Measurements from ENCODE around the gene KDM3B.

- TF ChIP-seq EHMT2 (IDR thresholded peaks at IDR 0.05; ENCODE audit: low read depth) (no peak), CHD2 (IDR thresholded peaks at IDR 0.05; ENCODE audit: low read length, partially characterized antibody) (no peak), POLR2A (IDR thresholded peaks at IDR 0.05; ENCODE audit: low read length) (no peak), CTCF (IDR thresholded peaks at IDR 0.05) (no peak), REST (IDR thresholded peaks at IDR 0.05) (no peak)
Observed at GRCh38 chr5:138418444-138418843, 66.0 kb downstream of the KDM3B start.
